NCI-H2029 treated with DMSO at 0.1 percent for 48 hours (cell line): ENCODE results near the gene CCR9.
A peak's percentile ranks its signal among the peaks of the same experiment; 100 is the strongest.

Experiments used
- DNase-seq: peaks from one replicate; lab custom pipeline; 2025; lab: John Stamatoyannopoulos, UW

Gene CCR9

GRCh38 chr3:45937206-45938042 is 51.1 kb downstream of the CCR9 start:
- DNase-seq: no peak

GRCh38 chr3:45938043-45938435 is 51.7 kb downstream of the CCR9 start:
- DNase-seq: no peak

GRCh38 chr3:45938864-45939263 is 52.5 kb downstream of the CCR9 start:
- DNase-seq: peak; percentile 89

GRCh38 chr3:45939341-45939771 is 53.0 kb downstream of the CCR9 start:
- no peak for DNase-seq

- peak; percentile 60 for DNase-seq
These were observed 53.8 kb downstream of the CCR9 start for GRCh38 chr3:45940004-45940780.

GRCh38 chr3:45940781-45941365 is 54.5 kb downstream of the CCR9 start:
- DNase-seq: peak; percentile 51

GRCh38 chr3:45942051-45942825 is 55.9 kb downstream of the CCR9 start:
- peak; percentile 78 for DNase-seq

GRCh38 chr3:45943207-45943846 is 57.0 kb downstream of the CCR9 start, which contains the start of gene CXCR6:
TSS of gene CXCR6 (plus strand) at chr3:45943464. CDS start at chr3:45946482, 3,018 bp downstream.
- DNase-seq: no peak

- DNase-seq: no peak
These were observed 58.7 kb downstream of the CCR9 start for GRCh38 chr3:45944830-45945620.

GRCh38 chr3:45946307-45946706 is 60.0 kb downstream of the CCR9 start:
- DNase-seq: no peak

GRCh38 chr3:45946875-45947274 is 60.5 kb downstream of the CCR9 start:
- no peak for DNase-seq

- no peak for DNase-seq
These were observed 61.0 kb downstream of the CCR9 start for GRCh38 chr3:45947361-45947760.

GRCh38 chr3:45948311-45948781 is 62.0 kb downstream of the CCR9 start:
- DNase-seq: no peak

GRCh38 chr3:45948881-45949280 is 62.5 kb downstream of the CCR9 start:
- DNase-seq: no peak

GRCh38 chr3:45949432-45949831 is 63.1 kb downstream of the CCR9 start:
- no peak for DNase-seq

GRCh38 chr3:45950131-45950530 is 63.8 kb downstream of the CCR9 start:
- DNase-seq: no peak

- DNase-seq: no peak
These were observed 64.6 kb downstream of the CCR9 start for GRCh38 chr3:45950686-45951600.

- no peak for DNase-seq
These were observed 65.6 kb downstream of the CCR9 start for GRCh38 chr3:45951946-45952345.

- DNase-seq: no peak
These were observed 66.1 kb downstream of the CCR9 start for GRCh38 chr3:45952456-45952855.
